Tongue (tissue), 2 donors: ENCODE results near the gene PRM3. TPM values are rescaled to one million over a fixed set of nuclear protein-coding genes. Genes with fewer than 3 reads are reported as not detected.

Experiments
- DNase-seq: peaks from one replicate; pipeline ENCODE4 v3.0.0-alpha.2; 2015
- total RNA-seq: library from RNA; depleted of rRNA; stranded (reverse); fragments of >200 nt; gene quantifications from one replicate; pipeline ENCODE4 v1.2.3, GENCODE V29; 2014

Gene PRM3
- total RNA-seq, 1 donor from 2014 or later, result not detected

- DNase-seq, result peak; percentile 53
These were observed 14.6 kb downstream of the PRM3 start for GRCh38 chr16:11258553-11259492.

GRCh38 chr16:11257131-11257938 is 16.1 kb downstream of the PRM3 start:
- DNase-seq, result peak; percentile 90

- peak; percentile 61 for DNase-seq
These were observed 16.7 kb downstream of the PRM3 start for GRCh38 chr16:11256661-11257130.

- peak; percentile 95 for DNase-seq
These were observed 17.4 kb downstream of the PRM3 start, which contains the start of gene SOCS1 for GRCh38 chr16:11255737-11256660. Gene SOCS1 (minus strand): TSS chr16:11256204. CDS start chr16:11255478, 726 bp downstream.

- peak; percentile 68 for DNase-seq
These were observed 18.3 kb downstream of the PRM3 start for GRCh38 chr16:11254913-11255736.

GRCh38 chr16:11253995-11254912 is 19.2 kb downstream of the PRM3 start:
- no peak for DNase-seq

GRCh38 chr16:11253009-11253994 is 20.1 kb downstream of the PRM3 start:
- DNase-seq, result no peak

GRCh38 chr16:11252482-11252931 is 20.9 kb downstream of the PRM3 start:
- no peak for DNase-seq

- no peak for DNase-seq
These were observed 21.6 kb downstream of the PRM3 start for GRCh38 chr16:11251525-11252481.

- DNase-seq, result no peak
These were observed 22.5 kb downstream of the PRM3 start for GRCh38 chr16:11250786-11251524.

- no peak for DNase-seq
These were observed 23.2 kb downstream of the PRM3 start for GRCh38 chr16:11250091-11250785.

GRCh38 chr16:11249233-11250061 is 24.0 kb downstream of the PRM3 start:
- DNase-seq, result no peak

- no peak for DNase-seq
These were observed 25.3 kb downstream of the PRM3 start for GRCh38 chr16:11248133-11248532.

- DNase-seq, result no peak
These were observed 27.4 kb downstream of the PRM3 start for GRCh38 chr16:11245988-11246387.
